Thoracic aorta (tissue), 2 donors: Measurements from ENCODE around the gene LRP1B. TPM values are rescaled to one million over a fixed set of nuclear protein-coding genes. Genes with fewer than 3 reads are reported as not detected.

ENCODE experiments used
- ATAC-seq: fragments of 150-250 bp; one replicate; pipeline ENCODE4 v1.8.0; 2017; ENCODE audit warnings: low read depth; ENCODE audit not compliant: insufficient number of reproducible peaks, low FRiP score
- DNase-seq: peaks from one replicate; pipeline ENCODE4 v3.0.0-alpha.2; 2020; ENCODE audit warnings: low spot score
- H3K27ac ChIP-seq, 2 donors: fragments of 200-600 bp; sonication (generic); 1 replicate in 1 of 2; 2 replicates in 1 of 2; pipeline ENCODE4 v1.5.1; 2016; ENCODE audit warnings: mild to moderate bottlenecking in 2 of 2, moderate library complexity in 2 of 2
- H3K27me3 ChIP-seq: fragments of 200-600 bp; sonication (generic); replicated peaks from 2 replicates; pipeline ENCODE4 v1.6.0; 2016; ENCODE audit warnings: mild to moderate bottlenecking; ENCODE audit not compliant: insufficient read depth
- H3K36me3 ChIP-seq: fragments of 200-600 bp; sonication (generic); one replicate; pipeline ENCODE4 v1.5.1; 2016
- H3K4me1 ChIP-seq, 2 donors: fragments of 200-600 bp; sonication (generic); 1 replicate in 1 of 2; 2 replicates in 1 of 2; pipeline versions ENCODE4 v1.5.1 to v1.6.0; 2016; ENCODE audit warnings: low read depth in 2 of 2, mild to moderate bottlenecking in 1 of 2; ENCODE audit not compliant: control insufficient read depth in 1 of 2
- H3K4me3 ChIP-seq: fragments of 200-600 bp; sonication (generic); 2 replicates; pipeline ENCODE4 v1.5.1; 2016; ENCODE audit warnings: mild to moderate bottlenecking
- H3K9me3 ChIP-seq: fragments of 200-600 bp; sonication (generic); 2 replicates; pipeline ENCODE4 v1.5.1; 2016
- total RNA-seq, 2 donors: library from RNA; depleted of rRNA; stranded (reverse); fragments of >200 nt; gene quantifications; one replicate each; pipeline versions ENCODE4 v1.1.0 to v1.2.3, GENCODE V29; 2016
- TF ChIP-seq, protein P1 (sequence below): fragments of 200-600 bp; sonication (generic); IDR thresholded peaks from one replicate; pipeline ENCODE4 v1.5.1; 2019; ENCODE audit warnings: antibody characterized with exemption

Gene LRP1B
- total RNA-seq, 2 donors from 2014 or later, result 0.27 to 0.28 TPM

DNA sequence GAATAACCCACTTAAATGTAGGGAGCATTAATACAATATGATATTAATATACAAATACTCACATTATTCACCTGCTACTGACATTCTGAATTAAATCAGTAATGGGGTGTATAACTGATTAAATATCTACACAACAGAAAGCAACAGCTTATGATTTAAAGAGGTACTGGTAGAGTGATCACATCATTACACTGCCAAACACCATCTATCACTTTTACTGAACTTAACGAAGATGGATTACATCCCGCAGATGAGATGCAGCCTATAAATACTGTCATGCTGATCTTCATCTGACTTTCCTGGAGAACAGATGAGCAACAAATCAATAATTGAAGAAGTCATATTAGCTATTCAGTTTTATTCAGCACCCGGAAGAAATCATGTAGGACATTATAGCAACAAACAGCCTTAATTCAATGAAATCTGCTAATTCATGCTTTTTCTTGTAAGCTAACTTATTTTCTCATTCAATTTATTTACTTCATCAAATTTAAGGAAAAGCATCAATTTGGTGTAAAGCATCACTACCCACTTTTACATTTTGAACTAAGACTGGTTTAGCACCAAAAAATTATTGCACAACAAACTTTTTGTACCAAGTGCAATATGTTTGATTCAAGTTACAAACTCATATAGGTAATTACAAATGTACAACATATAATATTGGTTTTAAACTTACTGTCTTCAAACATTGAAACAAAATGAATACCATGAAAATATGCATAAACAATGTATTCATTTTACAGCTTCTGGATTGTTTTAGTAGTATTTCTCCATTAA lies 1509.0 kb downstream of the LRP1B start:
- Histone ChIP-seq H3K9me3 (no peaks in the 10 kb centered on the region), H3K4me1 (no peaks in the 10 kb centered on the region), H3K27me3 (no peaks in the 10 kb centered on the region), H3K4me3 (no peak overlapping the region), H3K27ac (no peak overlapping the region), H3K36me3 (no peaks in the 10 kb centered on the region)
- DNase-seq, result no peak
- no peak for ATAC-seq
- TF ChIP-seq, protein P1, sequence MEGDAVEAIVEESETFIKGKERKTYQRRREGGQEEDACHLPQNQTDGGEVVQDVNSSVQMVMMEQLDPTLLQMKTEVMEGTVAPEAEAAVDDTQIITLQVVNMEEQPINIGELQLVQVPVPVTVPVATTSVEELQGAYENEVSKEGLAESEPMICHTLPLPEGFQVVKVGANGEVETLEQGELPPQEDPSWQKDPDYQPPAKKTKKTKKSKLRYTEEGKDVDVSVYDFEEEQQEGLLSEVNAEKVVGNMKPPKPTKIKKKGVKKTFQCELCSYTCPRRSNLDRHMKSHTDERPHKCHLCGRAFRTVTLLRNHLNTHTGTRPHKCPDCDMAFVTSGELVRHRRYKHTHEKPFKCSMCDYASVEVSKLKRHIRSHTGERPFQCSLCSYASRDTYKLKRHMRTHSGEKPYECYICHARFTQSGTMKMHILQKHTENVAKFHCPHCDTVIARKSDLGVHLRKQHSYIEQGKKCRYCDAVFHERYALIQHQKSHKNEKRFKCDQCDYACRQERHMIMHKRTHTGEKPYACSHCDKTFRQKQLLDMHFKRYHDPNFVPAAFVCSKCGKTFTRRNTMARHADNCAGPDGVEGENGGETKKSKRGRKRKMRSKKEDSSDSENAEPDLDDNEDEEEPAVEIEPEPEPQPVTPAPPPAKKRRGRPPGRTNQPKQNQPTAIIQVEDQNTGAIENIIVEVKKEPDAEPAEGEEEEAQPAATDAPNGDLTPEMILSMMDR, result no peak

DNA sequence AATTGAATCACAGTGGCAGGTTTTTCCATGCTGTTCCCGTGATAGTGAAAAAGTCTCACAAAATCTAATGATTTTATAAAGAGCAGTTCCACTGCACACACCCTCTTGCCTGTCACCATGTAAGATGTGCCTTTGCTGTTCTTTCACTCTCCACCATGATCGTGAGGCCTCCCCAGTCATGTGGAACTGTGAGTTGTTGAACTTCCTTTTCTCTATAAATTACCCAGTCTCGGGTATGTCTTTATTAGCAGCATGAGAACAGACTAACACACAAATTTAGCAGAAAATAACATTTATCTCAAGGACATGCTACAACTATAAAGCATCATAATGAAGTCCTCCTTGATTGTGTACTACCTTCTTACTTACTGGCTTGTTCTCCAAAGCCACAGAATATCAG lies 1526.0 kb downstream of the LRP1B start:
- no peak overlapping the region for H3K27ac ChIP-seq
- H3K36me3 ChIP-seq, result no peaks in the 10 kb centered on the region
- no peak overlapping the region for H3K4me3 ChIP-seq
- ATAC-seq (no peak), DNase-seq (no peak)
- no peaks in the 10 kb centered on the region for H3K27me3 ChIP-seq
- no peaks in the 10 kb centered on the region for H3K4me1 ChIP-seq
- TF ChIP-seq, protein P1, result no peak
- H3K9me3 ChIP-seq, result no peaks in the 10 kb centered on the region

DNA sequence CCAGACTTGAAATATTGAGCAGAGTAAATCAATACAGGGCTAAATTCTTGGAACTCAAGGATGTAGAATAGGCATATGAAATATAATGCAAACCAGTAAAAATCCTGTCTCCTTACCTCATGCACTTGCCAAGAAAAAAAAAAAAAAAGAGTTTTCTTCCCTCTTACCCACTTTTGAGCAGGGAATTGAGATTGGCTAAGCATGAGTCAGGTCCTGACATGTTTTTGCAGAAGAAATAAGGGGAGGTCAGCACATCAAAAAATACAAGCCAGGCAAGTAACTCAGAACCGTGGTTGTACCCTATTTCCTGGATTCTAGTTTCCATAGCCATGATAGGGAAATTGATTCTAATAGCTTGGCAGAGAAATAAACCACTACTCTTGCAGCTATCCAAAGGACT lies 1526.7 kb downstream of the LRP1B start:
- Histone ChIP-seq H3K27ac (no peak overlapping the region), H3K36me3 (no peaks in the 10 kb centered on the region), H3K9me3 (no peaks in the 10 kb centered on the region), H3K27me3 (no peaks in the 10 kb centered on the region), H3K4me3 (no peak overlapping the region), H3K4me1 (no peaks in the 10 kb centered on the region)
- TF ChIP-seq, protein P1, result no peak
- ATAC-seq, result no peak
- DNase-seq, result no peak

DNA sequence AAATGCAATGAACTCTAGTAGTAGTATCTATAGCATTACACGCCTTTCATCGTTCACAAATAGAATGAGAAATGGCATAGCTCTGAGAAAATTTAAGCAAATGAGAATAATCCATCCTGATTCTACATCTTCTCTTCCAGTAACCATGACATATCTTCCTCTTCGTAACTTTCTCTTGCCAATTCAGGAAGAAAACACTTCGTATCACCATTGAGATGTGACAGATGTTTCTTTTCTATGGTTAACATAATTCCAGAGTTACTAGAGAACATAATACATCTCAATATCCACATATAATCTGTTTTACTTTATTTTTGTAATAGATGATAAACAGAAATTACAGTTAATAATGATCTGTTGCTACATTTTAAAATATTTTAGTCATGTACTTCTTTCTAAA lies 1527.4 kb downstream of the LRP1B start:
- DNase-seq, result no peak
- no peaks in the 10 kb centered on the region for H3K4me1 ChIP-seq
- H3K4me3 ChIP-seq, result no peak overlapping the region
- no peaks in the 10 kb centered on the region for H3K9me3 ChIP-seq
- TF ChIP-seq, protein P1, result no peak
- H3K36me3 ChIP-seq, result no peaks in the 10 kb centered on the region
- no peak overlapping the region for H3K27ac ChIP-seq
- no peaks in the 10 kb centered on the region for H3K27me3 ChIP-seq
- ATAC-seq, result no peak

DNA sequence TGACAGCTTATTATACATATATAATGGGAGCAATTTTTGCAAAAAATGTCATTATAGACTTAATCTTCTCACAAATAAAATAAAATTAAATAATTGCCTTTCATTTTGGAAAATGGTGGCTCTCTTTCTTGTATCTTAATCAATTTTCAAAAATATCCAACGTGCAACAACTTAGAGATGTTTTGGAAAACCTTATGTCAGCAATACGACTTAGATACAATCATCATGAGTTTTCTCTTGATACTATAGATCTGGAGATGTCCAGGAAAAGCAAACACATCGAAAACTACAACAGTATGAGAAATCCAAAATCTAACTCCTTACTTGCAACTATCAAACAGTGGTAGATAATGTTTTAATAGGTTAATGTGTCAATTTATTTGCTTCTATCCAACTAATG lies 1529.0 kb downstream of the LRP1B start:
- TF ChIP-seq, protein P1, result no peak
- H3K27me3 ChIP-seq, result no peaks in the 10 kb centered on the region
- no peaks in the 10 kb centered on the region for H3K36me3 ChIP-seq
- H3K27ac ChIP-seq, result no peak overlapping the region
- H3K9me3 ChIP-seq, result no peaks in the 10 kb centered on the region
- no peak overlapping the region for H3K4me3 ChIP-seq
- H3K4me1 ChIP-seq, result no peaks in the 10 kb centered on the region
- DNase-seq (no peak), ATAC-seq (no peak)
